Natural killer cell (primary cell): ENCODE results near the gene BCL11B. TPM values are rescaled to one million over a fixed set of nuclear protein-coding genes. Genes with fewer than 3 reads are reported as not detected.

Experiments used
- ATAC-seq, 3 donors: fragments of 150-1000 bp in 2 of 3; fragments of 200-7000 bp in 1 of 3; cut with Tn5 transposase; 1 replicate in 1 of 3; 2 replicates in 2 of 3; pipeline ENCODE4 v1.10.0; 2021; ENCODE audit warnings: mild to moderate bottlenecking in 2 of 3, moderate library complexity in 2 of 3
- DNase-seq, 2 donors: peaks; one replicate each; pipeline versions ENCODE4 v3.0.0 to v3.0.0-alpha.2; 2013 to 2021; ENCODE audit warnings: mixed read lengths in 1 of 2
- H3K27ac ChIP-seq: one replicate; pipeline ENCODE4 v1.5.1; 2013; ENCODE audit warnings: mild to moderate bottlenecking, low read length
- H3K27me3 ChIP-seq: one replicate; pipeline ENCODE4 v1.6.1; 2013; ENCODE audit warnings: low read length; ENCODE audit not compliant: control insufficient read depth, insufficient read depth
- H3K36me3 ChIP-seq: one replicate; pipeline ENCODE4 v1.6.1; 2013; ENCODE audit warnings: low read length; ENCODE audit not compliant: control insufficient read depth, insufficient read depth
- H3K4me1 ChIP-seq: one replicate; pipeline ENCODE4 v1.6.1; 2013; ENCODE audit warnings: low read length; ENCODE audit not compliant: control insufficient read depth, insufficient read depth
- H3K4me3 ChIP-seq: one replicate; pipeline ENCODE4 v1.5.1; 2013; ENCODE audit warnings: low read length
- H3K9me3 ChIP-seq: one replicate; pipeline ENCODE4 v1.6.1; 2013; ENCODE audit warnings: low read length; ENCODE audit not compliant: control insufficient read depth, insufficient read depth
- H3K27ac Mint-ChIP-seq, 2 donors: one replicate each; pipeline ENCODE4 v1.8.0; 2022; ENCODE audit warnings: mild to moderate bottlenecking in 2 of 2, mixed read lengths in 2 of 2, moderate library complexity in 1 of 2
- H3K27me3 Mint-ChIP-seq, 2 donors: one replicate each; pipeline ENCODE4 v1.8.0; 2022; ENCODE audit warnings: low read depth in 2 of 2, mixed read lengths in 2 of 2
- H3K36me3 Mint-ChIP-seq: one replicate; pipeline ENCODE4 v1.8.0; 2022; ENCODE audit warnings: mixed read lengths
- H3K4me1 Mint-ChIP-seq, 2 donors: one replicate each; pipeline ENCODE4 v1.8.0; 2022; ENCODE audit warnings: mixed read lengths in 2 of 2
- H3K4me3 Mint-ChIP-seq: one replicate; pipeline ENCODE4 v1.8.0; 2022; ENCODE audit warnings: mild to moderate bottlenecking, moderate library complexity, mixed read lengths
- H3K9me3 Mint-ChIP-seq, 2 donors: one replicate each; pipeline ENCODE4 v1.8.0; 2022; ENCODE audit warnings: mixed read lengths in 2 of 2
- WGBS: methylation state at CpG from one replicate; pipeline ENCODE4 v1.1.7; 2013; ENCODE audit warnings: missing lambda C conversion rate; ENCODE audit not compliant: insufficient coverage; 5-methylcytosine and 5-hydroxymethylcytosine counted together
- intact Hi-C: fragments of 100-400 bp; cut with micrococcal nuclease; formaldehyde crosslinking; loops from one replicate; pipeline ENCODE4 v1.14.2; 2022
- total RNA-seq, 4 donors: library from RNA; stranded (reverse); fragments of 120-200 nt in 1 of 4; gene quantifications; one replicate each; pipeline versions ENCODE4 v1.2.3 to v1.2.4, GENCODE V29; 2013 to 2022
- TF ChIP-seq, protein P1 (sequence below): fragments of 200-600 bp; IDR thresholded peaks from one replicate; pipeline ENCODE4 v1.8.0; 2022; ENCODE audit warnings: antibody characterized with exemption

The BCL11B gene
- total RNA-seq, 3 donors from 2014 or later (not counting 1 experiment from before 2014, with no cell fraction given) = 43.5 to 61.5 (median 56.2) TPM

DNA sequence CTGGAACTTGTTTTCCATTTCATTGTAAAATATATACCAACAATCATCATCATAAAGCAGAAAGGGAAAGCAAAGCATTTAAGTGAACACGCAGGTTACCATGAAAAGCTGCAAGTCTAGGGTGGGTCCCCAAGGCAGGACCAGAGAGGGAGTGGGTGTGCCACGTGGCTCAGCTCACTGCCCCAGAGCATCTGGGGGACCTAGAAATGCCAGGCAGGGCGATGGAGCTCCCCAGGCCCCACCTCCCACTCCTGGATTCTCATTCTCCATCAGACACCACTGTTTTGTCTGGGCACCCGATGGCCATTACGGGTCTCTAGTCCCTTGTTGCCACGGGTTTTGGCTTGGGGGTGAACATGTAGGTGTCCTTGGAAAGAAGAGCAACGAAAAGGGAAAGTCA, 34.7 kb downstream of the BCL11B start:
- intact Hi-C loops = no loop called here
- WGBS = 77% methylated on average over 6 of the region's 7 CpGs
- H3K9me3 ChIP-seq = no peaks in the 10 kb centered on the region
- no peaks in the 10 kb centered on the region for H3K36me3 ChIP-seq
- TF ChIP-seq, protein P1, sequence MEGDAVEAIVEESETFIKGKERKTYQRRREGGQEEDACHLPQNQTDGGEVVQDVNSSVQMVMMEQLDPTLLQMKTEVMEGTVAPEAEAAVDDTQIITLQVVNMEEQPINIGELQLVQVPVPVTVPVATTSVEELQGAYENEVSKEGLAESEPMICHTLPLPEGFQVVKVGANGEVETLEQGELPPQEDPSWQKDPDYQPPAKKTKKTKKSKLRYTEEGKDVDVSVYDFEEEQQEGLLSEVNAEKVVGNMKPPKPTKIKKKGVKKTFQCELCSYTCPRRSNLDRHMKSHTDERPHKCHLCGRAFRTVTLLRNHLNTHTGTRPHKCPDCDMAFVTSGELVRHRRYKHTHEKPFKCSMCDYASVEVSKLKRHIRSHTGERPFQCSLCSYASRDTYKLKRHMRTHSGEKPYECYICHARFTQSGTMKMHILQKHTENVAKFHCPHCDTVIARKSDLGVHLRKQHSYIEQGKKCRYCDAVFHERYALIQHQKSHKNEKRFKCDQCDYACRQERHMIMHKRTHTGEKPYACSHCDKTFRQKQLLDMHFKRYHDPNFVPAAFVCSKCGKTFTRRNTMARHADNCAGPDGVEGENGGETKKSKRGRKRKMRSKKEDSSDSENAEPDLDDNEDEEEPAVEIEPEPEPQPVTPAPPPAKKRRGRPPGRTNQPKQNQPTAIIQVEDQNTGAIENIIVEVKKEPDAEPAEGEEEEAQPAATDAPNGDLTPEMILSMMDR = no peak
- Mint-ChIP-seq H3K27me3 (no peaks in the 10 kb centered on the region), H3K36me3 (no peaks in the 10 kb centered on the region), H3K4me3 (no peak overlapping the region), H3K27ac (peak overlapping the region; percentile 85 to 96), H3K9me3 (no peaks in the 10 kb centered on the region), H3K4me1 (peaks cover 91 to 94% of the 10 kb centered on the region in 2 donors)
- H3K4me1 ChIP-seq = peaks cover 86% of the 10 kb centered on the region
- ATAC-seq = no peak
- H3K27ac ChIP-seq = peak overlapping the region; percentile 32
- DNase-seq = peak in 1 of 2 donors; percentile 50
- no peaks in the 10 kb centered on the region for H3K27me3 ChIP-seq
- H3K4me3 ChIP-seq = no peak overlapping the region

DNA sequence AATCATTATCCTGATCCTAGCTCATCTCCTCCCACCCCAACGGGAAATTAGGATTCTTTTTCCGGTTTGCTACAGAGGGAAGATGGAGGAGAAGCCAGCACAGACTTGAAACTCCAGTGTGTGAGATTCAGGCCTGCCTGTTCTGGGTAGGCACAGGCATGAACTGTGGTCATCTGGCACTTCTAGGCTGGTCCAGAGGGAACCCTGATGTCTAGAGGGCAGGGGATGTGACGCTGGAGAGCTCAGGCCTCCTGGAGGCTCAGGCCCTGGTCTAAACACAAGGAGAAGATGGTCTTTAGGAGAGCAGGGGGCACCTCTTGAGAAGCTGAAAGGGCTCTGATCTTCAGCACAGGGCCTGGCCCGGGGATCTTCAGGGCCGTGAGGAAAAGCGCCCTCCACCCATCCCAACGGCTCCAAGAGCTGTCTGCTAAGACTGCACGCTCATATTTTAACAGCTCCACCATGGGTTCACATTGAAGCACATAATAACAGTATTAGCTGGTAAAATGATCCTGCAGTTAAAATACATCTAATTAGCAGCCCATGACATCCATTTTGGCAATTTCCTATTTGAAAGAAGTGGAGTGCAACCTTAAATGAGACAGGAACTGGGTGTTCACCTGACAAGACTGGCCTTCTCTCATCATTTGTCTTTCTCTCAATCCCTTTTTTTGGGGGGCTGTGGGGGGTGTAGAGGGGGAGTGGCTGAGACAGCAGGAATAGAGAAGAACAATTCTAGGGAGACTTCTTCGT, 35.4 kb downstream of the BCL11B start:
- Histone ChIP-seq H3K27ac (peak overlapping the region; percentile 41), H3K36me3 (no peaks in the 10 kb centered on the region), H3K27me3 (no peaks in the 10 kb centered on the region), H3K4me3 (no peak overlapping the region), H3K9me3 (no peaks in the 10 kb centered on the region), H3K4me1 (peaks cover 86% of the 10 kb centered on the region)
- Mint-ChIP-seq H3K4me3 (peak overlapping the region; percentile 84), H3K27ac (peak overlapping the region; percentile 85 to 96), H3K4me1 (peaks cover 87 to 93% of the 10 kb centered on the region in 2 donors), H3K36me3 (no peaks in the 10 kb centered on the region), H3K9me3 (no peaks in the 10 kb centered on the region), H3K27me3 (no peaks in the 10 kb centered on the region)
- intact Hi-C loops = no loop called here
- WGBS = 71% methylated on average over 9 of the region's 9 CpGs
- TF ChIP-seq, protein P1 = no peak
- peak in 1 of 2 donors; percentile 53 for DNase-seq
- no peak for ATAC-seq

DNA sequence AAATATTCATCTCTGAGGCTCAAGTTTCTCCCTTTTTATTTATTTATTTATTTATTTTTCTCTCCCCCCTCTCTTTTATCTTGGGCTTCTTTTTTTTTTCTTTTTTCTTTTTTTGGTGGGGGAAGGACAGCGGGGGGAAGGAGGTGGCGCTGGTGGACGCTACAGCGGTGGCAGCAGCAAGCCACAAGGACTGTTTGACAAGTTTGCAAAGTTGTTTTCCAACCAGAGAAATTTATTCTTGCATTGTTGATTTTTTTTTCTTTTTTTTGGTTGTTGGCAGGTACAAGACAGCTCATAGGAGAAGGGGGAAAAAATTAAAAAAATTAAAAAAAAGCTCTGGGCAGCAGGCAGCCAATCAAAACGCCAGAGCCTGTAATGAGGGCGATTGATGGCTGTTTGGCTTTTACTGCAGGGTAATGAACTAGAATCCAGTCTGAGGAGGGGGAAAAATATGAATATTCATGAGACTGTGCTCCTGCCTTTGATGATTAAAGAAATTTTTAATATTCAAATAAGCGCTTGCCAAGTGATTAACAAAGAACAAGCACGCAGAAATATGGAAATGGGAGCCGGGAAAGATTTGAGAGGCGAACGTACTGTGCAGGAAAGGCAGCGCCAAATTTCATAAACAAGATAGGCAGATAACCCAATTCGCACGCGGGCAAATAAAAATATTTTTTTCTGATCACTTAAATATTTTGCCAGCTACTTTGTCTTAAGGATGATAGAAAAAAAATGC, 36.2 kb downstream of the BCL11B start:
- Histone ChIP-seq H3K27ac (peak overlapping the region; percentile 41), H3K27me3 (no peaks in the 10 kb centered on the region), H3K9me3 (no peaks in the 10 kb centered on the region), H3K4me3 (no peak overlapping the region), H3K4me1 (peaks cover 87% of the 10 kb centered on the region), H3K36me3 (no peaks in the 10 kb centered on the region)
- H3K9me3 Mint-ChIP-seq = no peaks in the 10 kb centered on the region
- WGBS = 35% methylated on average over 12 of the region's 15 CpGs
- H3K27me3 Mint-ChIP-seq = no peaks in the 10 kb centered on the region
- DNase-seq (peak in 1 of 2 donors; percentile 63), ATAC-seq (no peak)
- peaks cover 79 to 86% of the 10 kb centered on the region in 2 donors for H3K4me1 Mint-ChIP-seq
- intact Hi-C loops = no loop called here
- no peaks in the 10 kb centered on the region for H3K36me3 Mint-ChIP-seq
- peak overlapping the region; percentile 85 to 96 for H3K27ac Mint-ChIP-seq
- TF ChIP-seq, protein P1 = no peak
- peak overlapping the region; percentile 84 for H3K4me3 Mint-ChIP-seq
